Measurements from ENCODE around the gene FAM222A.

The FAM222A gene

DNA sequence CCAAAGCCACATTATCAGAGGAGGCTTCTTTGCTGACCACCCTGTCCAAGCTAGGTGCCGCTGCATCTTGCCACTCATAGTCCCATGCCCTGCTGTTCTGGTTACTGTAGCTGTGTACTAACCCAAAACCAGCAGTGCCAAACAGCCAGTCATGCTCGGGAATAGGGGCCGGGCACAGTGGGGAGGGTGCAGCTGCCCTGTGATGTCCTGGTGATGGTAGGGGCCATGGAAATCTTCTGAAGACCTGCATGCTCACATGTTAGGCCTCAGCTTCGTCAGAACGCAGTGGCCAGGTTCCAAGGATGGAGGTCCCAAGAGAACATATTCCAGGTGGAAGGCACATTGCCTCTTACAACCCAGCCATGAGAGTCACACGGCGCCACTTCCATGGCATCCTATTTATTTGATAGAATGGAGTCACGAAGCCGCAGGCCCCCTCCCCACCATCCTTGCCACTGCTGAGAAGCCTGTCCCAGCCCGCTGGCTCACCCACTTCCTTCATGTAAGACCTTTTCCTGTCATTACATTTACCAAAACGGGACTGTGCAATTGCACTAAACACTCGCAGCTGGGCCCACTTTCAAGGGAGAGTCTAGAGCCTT, 48.5 kb downstream of the FAM222A start:
- Histone ChIP-seq H3K79me2 (ENCODE audit: low read length) (no peaks in the 10 kb centered on the region), H3K36me3 (replicated peaks; ENCODE audit: low read depth, low read length) (peaks cover 5% of the 10 kb centered on the region), H3K27me3 (ENCODE audit: low read depth, low read length) (no peaks in the 10 kb centered on the region), H3K4me1 (ENCODE audit: low read length) (no peaks in the 10 kb centered on the region), H3K9me3 (ENCODE audit: insufficient read depth, low read length) (0 out of 2 replicates have a peak, but pooled peaks cover under 1% of the 10 kb centered on the region), H3K27ac (ENCODE audit: low read length) (no peak overlapping the region), H3K4me2 (ENCODE audit: low read length) (no peak overlapping the region), H2AFZ (ENCODE audit: low read depth, low read length) (no peak overlapping the region), H3K9ac (ENCODE audit: low read length) (no peak overlapping the region), H4K20me1 (ENCODE audit: insufficient read depth, low read length) (no peaks in the 10 kb centered on the region), H3K4me3 (ENCODE audit: low read length) (no peak overlapping the region)
- TF ChIP-seq, protein P1, sequence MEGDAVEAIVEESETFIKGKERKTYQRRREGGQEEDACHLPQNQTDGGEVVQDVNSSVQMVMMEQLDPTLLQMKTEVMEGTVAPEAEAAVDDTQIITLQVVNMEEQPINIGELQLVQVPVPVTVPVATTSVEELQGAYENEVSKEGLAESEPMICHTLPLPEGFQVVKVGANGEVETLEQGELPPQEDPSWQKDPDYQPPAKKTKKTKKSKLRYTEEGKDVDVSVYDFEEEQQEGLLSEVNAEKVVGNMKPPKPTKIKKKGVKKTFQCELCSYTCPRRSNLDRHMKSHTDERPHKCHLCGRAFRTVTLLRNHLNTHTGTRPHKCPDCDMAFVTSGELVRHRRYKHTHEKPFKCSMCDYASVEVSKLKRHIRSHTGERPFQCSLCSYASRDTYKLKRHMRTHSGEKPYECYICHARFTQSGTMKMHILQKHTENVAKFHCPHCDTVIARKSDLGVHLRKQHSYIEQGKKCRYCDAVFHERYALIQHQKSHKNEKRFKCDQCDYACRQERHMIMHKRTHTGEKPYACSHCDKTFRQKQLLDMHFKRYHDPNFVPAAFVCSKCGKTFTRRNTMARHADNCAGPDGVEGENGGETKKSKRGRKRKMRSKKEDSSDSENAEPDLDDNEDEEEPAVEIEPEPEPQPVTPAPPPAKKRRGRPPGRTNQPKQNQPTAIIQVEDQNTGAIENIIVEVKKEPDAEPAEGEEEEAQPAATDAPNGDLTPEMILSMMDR (IDR thresholded peaks at IDR 0.05; ENCODE audit: low read depth, low read length): no peak
- TF ChIP-seq EZH2phosphoT487 (IDR thresholded peaks at IDR 0.05; ENCODE audit: low read depth): no peak

DNA sequence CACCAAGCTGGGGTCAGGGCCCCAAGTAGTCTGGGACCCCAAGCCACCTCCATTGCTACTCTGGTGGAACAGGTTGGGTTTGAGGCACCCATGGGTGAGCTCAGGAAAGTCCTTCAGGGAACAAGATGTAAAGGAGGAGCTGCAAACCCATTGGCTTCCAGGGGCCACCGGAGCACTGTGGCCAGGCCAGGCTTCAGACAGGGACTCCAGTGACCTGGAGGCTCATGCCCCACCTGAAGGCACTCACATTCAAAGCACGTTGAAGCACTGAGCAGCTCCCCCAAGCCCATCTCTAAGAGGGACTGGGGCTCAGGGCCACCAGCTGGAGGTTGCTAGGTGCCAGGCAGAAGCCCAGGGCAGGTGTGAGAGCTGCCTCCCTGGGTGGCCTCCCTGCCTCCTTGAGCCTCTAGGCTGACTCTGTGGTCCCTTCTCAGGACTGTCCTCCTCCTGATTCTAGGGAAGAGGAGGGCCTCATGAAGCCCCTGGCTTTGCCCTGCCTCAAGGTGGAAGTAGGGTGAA, 49.1 kb downstream of the FAM222A start:
- no peak overlapping the region for H3K9ac ChIP-seq (ENCODE audit: low read length)

DNA sequence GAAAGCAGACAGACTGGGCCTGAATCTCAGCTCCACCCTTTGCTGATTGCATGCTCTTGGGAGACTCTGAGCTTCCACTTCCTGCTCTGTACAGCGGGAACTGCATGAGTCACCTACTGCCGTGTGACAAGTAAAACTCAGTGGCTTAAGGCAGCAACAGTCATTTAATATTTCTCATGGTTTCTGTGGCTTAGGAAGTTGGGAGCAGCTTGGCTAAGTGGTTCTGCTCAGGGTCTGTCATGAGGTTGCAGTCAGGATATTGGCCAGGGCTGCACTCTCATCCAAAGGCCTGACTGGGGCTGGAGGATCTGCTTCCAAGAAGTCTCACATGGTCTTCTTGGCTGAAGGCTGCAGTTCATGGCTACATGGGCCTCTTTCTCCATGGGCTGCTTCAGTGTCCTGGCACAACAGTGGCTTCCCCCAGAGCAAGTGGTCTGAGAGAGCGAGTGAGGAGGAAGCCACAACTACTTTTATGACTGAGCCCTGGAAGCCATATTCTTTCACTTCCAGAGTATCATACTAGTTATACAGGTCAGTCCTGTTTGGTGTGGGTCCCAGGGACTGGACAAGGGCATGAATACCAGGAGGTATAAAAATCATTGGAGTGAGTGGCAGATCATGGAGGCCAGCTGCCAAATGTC, 49.7 kb downstream of the FAM222A start:
- no peak overlapping the region for H3K4me3 ChIP-seq (ENCODE audit: low read length)
- no peaks in the 10 kb centered on the region for H3K79me2 ChIP-seq (ENCODE audit: low read length)
- no peak overlapping the region for H2AFZ ChIP-seq (ENCODE audit: low read depth, low read length)
- H3K27me3 ChIP-seq (ENCODE audit: low read depth, low read length): no peaks in the 10 kb centered on the region
- peaks cover 5% of the 10 kb centered on the region for H3K36me3 ChIP-seq (replicated peaks; ENCODE audit: low read depth, low read length)
- H3K4me1 ChIP-seq (ENCODE audit: low read length): no peaks in the 10 kb centered on the region
- no peaks in the 10 kb centered on the region for H3K9me3 ChIP-seq (ENCODE audit: insufficient read depth, low read length)
- H4K20me1 ChIP-seq (ENCODE audit: insufficient read depth, low read length): no peaks in the 10 kb centered on the region
- H3K4me2 ChIP-seq (ENCODE audit: low read length): no peak overlapping the region
- no peak overlapping the region for H3K9ac ChIP-seq (ENCODE audit: low read length)
- H3K27ac ChIP-seq (ENCODE audit: low read length): no peak overlapping the region
- TF ChIP-seq EZH2phosphoT487 (IDR thresholded peaks at IDR 0.05; ENCODE audit: low read depth): no peak

More for the DNA sequence above, 49.1 kb downstream of the FAM222A start:
- no peak for TF ChIP-seq EZH2phosphoT487 (IDR thresholded peaks at IDR 0.05; ENCODE audit: low read depth)
- TF ChIP-seq, protein P1 (IDR thresholded peaks at IDR 0.05; ENCODE audit: low read depth, low read length): no peak
- H3K27ac ChIP-seq (ENCODE audit: low read length): no peak overlapping the region
- H3K4me3 ChIP-seq (ENCODE audit: low read length): no peak overlapping the region
- no peaks in the 10 kb centered on the region for H3K9me3 ChIP-seq (ENCODE audit: insufficient read depth, low read length)
- H3K79me2 ChIP-seq (ENCODE audit: low read length): no peaks in the 10 kb centered on the region
- no peak overlapping the region for H3K4me2 ChIP-seq (ENCODE audit: low read length)
- no peak overlapping the region for H2AFZ ChIP-seq (ENCODE audit: low read depth, low read length)
- H4K20me1 ChIP-seq (ENCODE audit: insufficient read depth, low read length): no peaks in the 10 kb centered on the region
- H3K36me3 ChIP-seq (replicated peaks; ENCODE audit: low read depth, low read length): peaks cover 5% of the 10 kb centered on the region
- no peaks in the 10 kb centered on the region for H3K27me3 ChIP-seq (ENCODE audit: low read depth, low read length)
- no peaks in the 10 kb centered on the region for H3K4me1 ChIP-seq (ENCODE audit: low read length)

DNA sequence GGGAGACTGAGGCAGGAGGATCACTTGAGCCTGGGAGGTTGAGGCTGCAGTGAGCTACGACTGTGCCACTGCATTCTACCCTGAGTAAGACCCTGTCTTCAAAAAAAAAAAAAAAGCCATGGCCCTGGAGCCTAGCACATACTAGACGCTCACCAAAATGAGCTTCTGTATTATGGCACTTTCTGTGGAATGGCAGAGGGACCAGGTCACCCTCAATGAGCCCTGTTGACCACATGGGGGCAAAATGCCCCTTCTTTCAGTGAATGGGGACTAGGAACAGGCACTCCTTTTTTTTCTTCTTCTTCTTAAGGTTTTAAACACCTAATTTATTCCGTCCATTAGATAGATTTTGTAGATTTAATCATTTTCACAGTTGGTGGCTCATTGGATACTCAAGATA, 50.5 kb downstream of the FAM222A start:
- Histone ChIP-seq H3K27me3 (ENCODE audit: low read depth, low read length) (no peaks in the 10 kb centered on the region), H2AFZ (ENCODE audit: low read depth, low read length) (no peak overlapping the region), H3K9me3 (ENCODE audit: insufficient read depth, low read length) (no peaks in the 10 kb centered on the region), H3K4me3 (ENCODE audit: low read length) (no peak overlapping the region), H4K20me1 (ENCODE audit: insufficient read depth, low read length) (no peaks in the 10 kb centered on the region), H3K4me1 (ENCODE audit: low read length) (no peaks in the 10 kb centered on the region), H3K36me3 (replicated peaks; ENCODE audit: low read depth, low read length) (peaks cover 5% of the 10 kb centered on the region), H3K27ac (ENCODE audit: low read length) (no peak overlapping the region), H3K9ac (ENCODE audit: low read length) (no peak overlapping the region), H3K4me2 (ENCODE audit: low read length) (no peak overlapping the region), H3K79me2 (ENCODE audit: low read length) (no peaks in the 10 kb centered on the region)
- TF ChIP-seq, protein P1 (IDR thresholded peaks at IDR 0.05; ENCODE audit: low read depth, low read length): no peak
- TF ChIP-seq EZH2phosphoT487 (IDR thresholded peaks at IDR 0.05; ENCODE audit: low read depth): no peak

Data from OCI-LY3 (cell line).